HPDE6-E6E7 (cell line): ENCODE data around the gene CFAP157.

Source experiments
- DNase-seq: peaks from one replicate; pipeline ENCODE4 v3.0.0; 2011; ENCODE audit warnings: missing footprints; ENCODE audit errors: extremely low spot score

CFAP157 gene

DNA sequence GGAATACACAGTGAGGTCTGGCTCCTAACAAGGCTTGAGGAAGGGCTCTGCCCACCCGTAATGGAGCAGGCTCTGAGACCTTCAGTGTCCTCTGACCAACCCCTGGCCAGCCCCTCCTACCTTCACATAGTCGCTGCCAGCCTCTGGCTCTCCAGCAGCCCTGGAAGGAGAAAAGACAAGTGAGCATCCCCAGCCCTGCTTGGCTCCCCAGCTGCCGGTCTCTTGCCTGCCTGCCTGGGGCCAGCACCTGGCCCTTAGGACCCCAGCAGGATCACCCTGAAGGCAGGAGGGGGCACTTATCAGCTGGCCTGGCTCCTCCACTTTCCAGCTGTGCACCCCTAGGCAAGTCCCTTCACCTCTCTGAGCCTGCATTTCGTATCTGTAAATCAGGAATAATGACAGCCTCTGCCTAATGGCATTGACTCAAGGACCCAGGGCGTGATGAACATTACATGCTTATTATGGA is 54.7 kb downstream of the CFAP157 start:
- no peak for DNase-seq

DNA sequence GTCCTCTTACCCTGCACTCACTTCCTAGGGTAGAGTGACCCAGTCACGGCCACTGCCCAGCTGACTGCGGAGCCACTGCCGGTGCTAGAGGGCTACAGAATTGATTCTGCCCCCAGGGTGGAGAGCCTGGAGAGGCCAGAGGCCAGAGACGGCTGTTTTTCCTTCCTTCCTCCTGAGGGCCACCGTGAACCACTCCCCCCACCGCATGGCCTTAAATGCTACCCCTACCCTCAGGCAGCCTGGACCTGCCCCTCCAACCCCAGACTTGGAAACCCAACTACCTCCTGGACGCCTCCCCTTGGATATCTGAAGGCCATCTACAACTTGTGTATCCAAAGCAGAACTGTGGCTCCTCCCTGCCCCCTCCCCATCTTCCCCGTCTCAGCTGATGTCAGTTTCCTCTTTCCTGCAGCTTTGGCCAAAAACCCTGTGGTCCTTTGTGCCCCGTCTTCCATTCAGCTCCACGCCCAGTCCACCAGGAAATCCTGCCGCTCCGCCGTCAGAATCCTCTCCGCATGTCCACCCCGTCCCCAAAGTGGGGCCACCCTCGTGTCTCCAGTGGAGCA is 55.4 kb downstream of the CFAP157 start:
- DNase-seq: no peak

DNA sequence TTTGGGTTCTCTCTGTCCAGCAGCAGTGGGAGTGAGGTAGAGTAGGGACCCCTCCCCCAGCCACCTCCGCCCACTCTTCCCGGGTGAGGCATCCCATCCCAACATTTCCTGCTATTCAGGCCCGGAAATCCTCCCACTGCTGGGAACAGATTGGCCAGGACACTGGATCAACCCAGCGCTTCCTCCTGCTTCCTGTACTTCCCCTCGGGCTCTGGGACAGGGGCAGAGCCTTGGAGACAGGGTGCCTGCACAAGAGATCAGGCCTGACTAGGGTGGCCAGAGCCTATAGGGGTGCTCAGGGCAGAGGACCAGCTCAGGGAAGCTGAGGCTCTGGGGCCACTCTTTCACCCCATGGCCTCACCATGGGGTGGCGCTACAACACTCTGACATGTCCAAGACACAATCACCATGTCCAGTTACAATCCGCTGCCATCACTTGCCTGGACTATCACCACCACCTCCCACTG is 57.2 kb downstream of the CFAP157 start:
- no peak for DNase-seq

DNA sequence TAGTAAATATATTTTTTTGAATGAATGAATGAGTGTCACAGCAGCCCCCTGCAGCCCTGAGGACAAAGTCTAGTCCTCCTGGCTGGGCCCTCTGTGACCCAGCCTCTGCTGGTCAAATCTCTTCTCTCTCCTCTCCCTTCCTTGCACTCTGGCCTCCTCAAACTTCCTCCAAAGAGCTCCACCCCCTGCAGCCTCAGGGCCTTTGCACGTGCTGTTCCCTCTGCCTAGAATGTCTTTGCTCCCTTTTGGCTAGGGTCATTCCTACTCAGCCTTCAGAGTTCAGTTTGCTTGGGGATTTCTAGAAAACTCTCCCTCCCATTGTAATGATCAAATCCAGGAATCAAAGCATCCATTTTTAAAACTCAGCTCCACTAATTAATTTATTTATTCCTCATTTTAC is 58.6 kb downstream of the CFAP157 start:
- DNase-seq: no peak
